ENCODE measurements around the gene ELAVL3.

ELAVL3 gene

DNA sequence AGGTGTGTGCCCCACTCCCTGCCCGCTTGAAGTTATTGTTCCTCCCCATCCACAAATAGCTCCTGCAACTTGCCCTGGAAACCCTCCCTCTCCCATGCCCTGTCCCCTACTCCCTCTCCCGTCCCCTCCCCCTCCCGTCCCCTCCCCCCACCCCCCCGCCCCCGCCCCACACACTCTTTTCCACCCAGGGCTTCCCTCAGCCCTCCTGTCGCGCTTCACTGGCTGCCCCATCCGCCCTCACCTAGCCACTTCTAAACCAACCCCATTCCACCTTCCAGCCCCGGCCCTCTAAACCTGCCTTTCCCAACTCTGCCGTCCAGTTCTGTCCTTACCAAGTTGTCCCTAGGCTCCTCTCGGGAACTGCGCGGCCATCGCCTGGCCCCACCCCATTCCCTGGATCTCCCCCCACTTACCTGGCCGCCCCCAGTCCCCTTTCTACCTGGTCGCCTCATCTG is 62.7 kb downstream of the ELAVL3 start:
- ATAC-seq = peak; percentile 12
- TF ChIP-seq ZFP30 (CRISPR knock-in tag; IDR thresholded peaks at IDR 0.05) = no peak
- TF ChIP-seq CSDC2 (CRISPR knock-in tag; IDR thresholded peaks at IDR 0.05) = no peak
- TF ChIP-seq BACH2 (CRISPR knock-in tag; IDR thresholded peaks at IDR 0.05; ENCODE audit: borderline replicate concordance) = no peak
- TF ChIP-seq ZNF70 (CRISPR knock-in tag; IDR thresholded peaks at IDR 0.05) = no peak
- TF ChIP-seq, protein P1, sequence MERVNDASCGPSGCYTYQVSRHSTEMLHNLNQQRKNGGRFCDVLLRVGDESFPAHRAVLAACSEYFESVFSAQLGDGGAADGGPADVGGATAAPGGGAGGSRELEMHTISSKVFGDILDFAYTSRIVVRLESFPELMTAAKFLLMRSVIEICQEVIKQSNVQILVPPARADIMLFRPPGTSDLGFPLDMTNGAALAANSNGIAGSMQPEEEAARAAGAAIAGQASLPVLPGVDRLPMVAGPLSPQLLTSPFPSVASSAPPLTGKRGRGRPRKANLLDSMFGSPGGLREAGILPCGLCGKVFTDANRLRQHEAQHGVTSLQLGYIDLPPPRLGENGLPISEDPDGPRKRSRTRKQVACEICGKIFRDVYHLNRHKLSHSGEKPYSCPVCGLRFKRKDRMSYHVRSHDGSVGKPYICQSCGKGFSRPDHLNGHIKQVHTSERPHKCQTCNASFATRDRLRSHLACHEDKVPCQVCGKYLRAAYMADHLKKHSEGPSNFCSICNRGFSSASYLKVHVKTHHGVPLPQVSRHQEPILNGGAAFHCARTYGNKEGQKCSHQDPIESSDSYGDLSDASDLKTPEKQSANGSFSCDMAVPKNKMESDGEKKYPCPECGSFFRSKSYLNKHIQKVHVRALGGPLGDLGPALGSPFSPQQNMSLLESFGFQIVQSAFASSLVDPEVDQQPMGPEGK (CRISPR knock-in tag; IDR thresholded peaks at IDR 0.05; ENCODE audit: borderline replicate concordance) = no peak
- no peak for TF ChIP-seq RARB (CRISPR knock-in tag; IDR thresholded peaks at IDR 0.05)
- no peak for TF ChIP-seq ZC3H10 (CRISPR knock-in tag; IDR thresholded peaks at IDR 0.05)
- TF ChIP-seq ZNF565 (CRISPR knock-in tag; conservative IDR thresholded peaks at IDR 0.05; ENCODE audit: low read depth) = no peak
- TF ChIP-seq, protein P2, sequence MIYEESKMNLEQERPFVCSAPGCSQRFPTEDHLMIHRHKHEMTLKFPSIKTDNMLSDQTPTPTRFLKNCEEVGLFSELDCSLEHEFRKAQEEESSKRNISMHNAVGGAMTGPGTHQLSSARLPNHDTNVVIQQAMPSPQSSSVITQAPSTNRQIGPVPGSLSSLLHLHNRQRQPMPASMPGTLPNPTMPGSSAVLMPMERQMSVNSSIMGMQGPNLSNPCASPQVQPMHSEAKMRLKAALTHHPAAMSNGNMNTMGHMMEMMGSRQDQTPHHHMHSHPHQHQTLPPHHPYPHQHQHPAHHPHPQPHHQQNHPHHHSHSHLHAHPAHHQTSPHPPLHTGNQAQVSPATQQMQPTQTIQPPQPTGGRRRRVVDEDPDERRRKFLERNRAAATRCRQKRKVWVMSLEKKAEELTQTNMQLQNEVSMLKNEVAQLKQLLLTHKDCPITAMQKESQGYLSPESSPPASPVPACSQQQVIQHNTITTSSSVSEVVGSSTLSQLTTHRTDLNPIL (CRISPR knock-in tag; IDR thresholded peaks at IDR 0.05; ENCODE audit: low read depth) = no peak
- no peak for TF ChIP-seq TCF4 (CRISPR knock-in tag; IDR thresholded peaks at IDR 0.05; ENCODE audit: borderline replicate concordance)

DNA sequence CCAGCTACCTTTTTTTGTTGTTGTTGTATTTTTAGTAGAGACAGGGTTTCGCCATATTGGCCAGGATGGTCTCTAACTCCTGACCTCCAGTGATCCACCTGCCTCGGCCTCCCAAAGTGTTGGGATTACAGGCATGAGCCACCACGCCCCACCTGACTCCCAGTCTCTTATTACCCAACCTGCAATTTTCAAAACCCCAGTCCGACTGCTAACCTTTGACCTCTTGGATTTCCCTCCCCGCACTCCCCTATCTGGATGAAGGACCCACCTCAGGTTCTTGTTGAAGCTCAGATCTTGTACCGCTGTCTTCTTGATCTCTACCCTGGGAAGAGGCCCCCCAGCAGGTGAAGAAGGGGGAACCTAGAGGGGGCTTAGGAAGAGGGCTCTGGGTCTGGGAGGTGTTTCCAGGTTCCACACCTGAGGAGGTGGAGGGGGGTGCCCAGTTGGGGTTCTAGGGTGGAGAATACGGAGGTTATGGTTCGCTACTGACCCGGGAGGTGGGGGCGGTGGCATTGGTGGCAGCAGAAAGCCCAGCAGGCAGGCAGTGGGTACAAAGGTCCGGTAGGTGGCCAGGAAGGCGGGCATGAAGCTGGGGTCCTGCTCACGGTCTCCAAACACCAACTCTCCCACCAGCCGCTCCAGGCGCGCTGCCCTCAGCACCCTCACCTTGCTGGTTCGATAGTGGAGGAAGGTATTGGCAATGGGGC is 64.3 kb downstream of the ELAVL3 start:
- no peak for ATAC-seq
- TF ChIP-seq ZNF70 (CRISPR knock-in tag; IDR thresholded peaks at IDR 0.05) (no peak), SNAI2 (CRISPR knock-in tag; IDR thresholded peaks at IDR 0.05) (no peak), ZFP30 (CRISPR knock-in tag; IDR thresholded peaks at IDR 0.05) (no peak), ZNF8 (CRISPR knock-in tag; IDR thresholded peaks at IDR 0.05) (no peak), TOX (CRISPR knock-in tag; IDR thresholded peaks at IDR 0.05; ENCODE audit: borderline replicate concordance) (no peak), RARB (CRISPR knock-in tag; IDR thresholded peaks at IDR 0.05) (no peak), ARNTL (CRISPR knock-in tag; IDR thresholded peaks at IDR 0.05; ENCODE audit: borderline replicate concordance, low read depth) (no peak), ESRRG (CRISPR knock-in tag; IDR thresholded peaks at IDR 0.05) (no peak)
- TF ChIP-seq, protein P3, sequence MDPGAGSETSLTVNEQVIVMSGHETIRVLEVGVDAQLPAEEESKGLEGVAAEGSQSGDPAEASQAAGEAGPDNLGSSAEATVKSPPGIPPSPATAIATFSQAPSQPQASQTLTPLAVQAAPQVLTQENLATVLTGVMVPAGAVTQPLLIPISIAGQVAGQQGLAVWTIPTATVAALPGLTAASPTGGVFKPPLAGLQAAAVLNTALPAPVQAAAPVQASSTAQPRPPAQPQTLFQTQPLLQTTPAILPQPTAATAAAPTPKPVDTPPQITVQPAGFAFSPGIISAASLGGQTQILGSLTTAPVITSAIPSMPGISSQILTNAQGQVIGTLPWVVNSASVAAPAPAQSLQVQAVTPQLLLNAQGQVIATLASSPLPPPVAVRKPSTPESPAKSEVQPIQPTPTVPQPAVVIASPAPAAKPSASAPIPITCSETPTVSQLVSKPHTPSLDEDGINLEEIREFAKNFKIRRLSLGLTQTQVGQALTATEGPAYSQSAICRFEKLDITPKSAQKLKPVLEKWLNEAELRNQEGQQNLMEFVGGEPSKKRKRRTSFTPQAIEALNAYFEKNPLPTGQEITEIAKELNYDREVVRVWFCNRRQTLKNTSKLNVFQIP (CRISPR knock-in tag; IDR thresholded peaks at IDR 0.05; ENCODE audit: borderline replicate concordance, low read depth) = no peak

DNA sequence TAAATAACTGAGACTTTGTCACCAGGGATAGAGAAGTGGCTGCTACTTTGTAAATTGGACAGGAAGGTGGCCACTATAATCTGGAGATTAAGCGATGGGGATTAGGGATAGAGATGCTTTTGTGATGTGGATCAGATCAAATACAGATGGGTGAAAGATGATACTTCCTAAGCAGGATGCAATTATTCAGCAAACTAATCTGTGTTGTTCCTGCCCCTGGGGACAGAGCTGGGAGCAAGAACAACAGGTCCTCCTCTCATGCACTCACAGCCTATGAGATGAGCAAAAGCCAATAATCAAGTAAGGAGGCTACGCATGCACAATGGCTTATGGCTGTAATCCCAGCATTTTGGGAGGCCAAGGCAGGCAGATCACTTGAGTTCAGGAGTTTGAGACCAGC is 66.3 kb downstream of the ELAVL3 start:
- no peak for ATAC-seq
- TF ChIP-seq, protein P1 (CRISPR knock-in tag; IDR thresholded peaks at IDR 0.05; ENCODE audit: borderline replicate concordance) = no peak
- TF ChIP-seq ZNF8 (CRISPR knock-in tag; IDR thresholded peaks at IDR 0.05) = no peak
- TF ChIP-seq, protein P2 (CRISPR knock-in tag; IDR thresholded peaks at IDR 0.05; ENCODE audit: low read depth) = no peak
- TF ChIP-seq ZC3H10 (CRISPR knock-in tag; IDR thresholded peaks at IDR 0.05) = no peak

DNA sequence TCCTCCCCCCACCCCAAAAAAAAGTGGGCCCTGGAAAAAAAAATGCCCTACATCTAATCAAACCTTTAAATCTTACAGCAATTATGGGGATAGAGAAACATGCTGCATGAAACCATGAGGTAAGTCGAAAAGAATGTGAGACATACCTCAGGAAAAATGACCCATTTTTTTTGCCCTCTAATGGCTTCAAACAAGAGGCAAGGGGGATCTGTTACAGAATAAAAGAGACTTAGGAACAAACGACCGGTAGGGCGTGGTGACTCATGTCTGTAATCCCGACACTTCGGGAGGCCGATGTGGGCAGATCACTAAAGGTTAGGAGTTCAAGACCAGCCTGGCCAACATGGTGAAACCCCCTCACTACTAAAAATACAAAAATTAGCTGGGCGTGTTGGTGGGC is 70.2 kb downstream of the ELAVL3 start:
- ATAC-seq = no peak
- no peak for TF ChIP-seq BACH2 (CRISPR knock-in tag; IDR thresholded peaks at IDR 0.05; ENCODE audit: borderline replicate concordance)
- no peak for TF ChIP-seq PPARA (CRISPR knock-in tag; IDR thresholded peaks at IDR 0.05; ENCODE audit: borderline replicate concordance)
- TF ChIP-seq CSDC2 (CRISPR knock-in tag; IDR thresholded peaks at IDR 0.05) = no peak
- no peak for TF ChIP-seq ZNF565 (CRISPR knock-in tag; conservative IDR thresholded peaks at IDR 0.05; ENCODE audit: low read depth)
- no peak for TF ChIP-seq ESRRG (CRISPR knock-in tag; IDR thresholded peaks at IDR 0.05)
- TF ChIP-seq, protein P4, sequence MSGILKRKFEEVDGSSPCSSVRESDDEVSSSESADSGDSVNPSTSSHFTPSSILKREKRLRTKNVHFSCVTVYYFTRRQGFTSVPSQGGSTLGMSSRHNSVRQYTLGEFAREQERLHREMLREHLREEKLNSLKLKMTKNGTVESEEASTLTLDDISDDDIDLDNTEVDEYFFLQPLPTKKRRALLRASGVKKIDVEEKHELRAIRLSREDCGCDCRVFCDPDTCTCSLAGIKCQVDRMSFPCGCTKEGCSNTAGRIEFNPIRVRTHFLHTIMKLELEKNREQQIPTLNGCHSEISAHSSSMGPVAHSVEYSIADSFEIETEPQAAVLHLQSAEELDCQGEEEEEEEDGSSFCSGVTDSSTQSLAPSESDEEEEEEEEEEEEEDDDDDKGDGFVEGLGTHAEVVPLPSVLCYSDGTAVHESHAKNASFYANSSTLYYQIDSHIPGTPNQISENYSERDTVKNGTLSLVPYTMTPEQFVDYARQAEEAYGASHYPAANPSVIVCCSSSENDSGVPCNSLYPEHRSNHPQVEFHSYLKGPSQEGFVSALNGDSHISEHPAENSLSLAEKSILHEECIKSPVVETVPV (CRISPR knock-in tag; IDR thresholded peaks at IDR 0.05) = no peak
- TF ChIP-seq, protein P5, sequence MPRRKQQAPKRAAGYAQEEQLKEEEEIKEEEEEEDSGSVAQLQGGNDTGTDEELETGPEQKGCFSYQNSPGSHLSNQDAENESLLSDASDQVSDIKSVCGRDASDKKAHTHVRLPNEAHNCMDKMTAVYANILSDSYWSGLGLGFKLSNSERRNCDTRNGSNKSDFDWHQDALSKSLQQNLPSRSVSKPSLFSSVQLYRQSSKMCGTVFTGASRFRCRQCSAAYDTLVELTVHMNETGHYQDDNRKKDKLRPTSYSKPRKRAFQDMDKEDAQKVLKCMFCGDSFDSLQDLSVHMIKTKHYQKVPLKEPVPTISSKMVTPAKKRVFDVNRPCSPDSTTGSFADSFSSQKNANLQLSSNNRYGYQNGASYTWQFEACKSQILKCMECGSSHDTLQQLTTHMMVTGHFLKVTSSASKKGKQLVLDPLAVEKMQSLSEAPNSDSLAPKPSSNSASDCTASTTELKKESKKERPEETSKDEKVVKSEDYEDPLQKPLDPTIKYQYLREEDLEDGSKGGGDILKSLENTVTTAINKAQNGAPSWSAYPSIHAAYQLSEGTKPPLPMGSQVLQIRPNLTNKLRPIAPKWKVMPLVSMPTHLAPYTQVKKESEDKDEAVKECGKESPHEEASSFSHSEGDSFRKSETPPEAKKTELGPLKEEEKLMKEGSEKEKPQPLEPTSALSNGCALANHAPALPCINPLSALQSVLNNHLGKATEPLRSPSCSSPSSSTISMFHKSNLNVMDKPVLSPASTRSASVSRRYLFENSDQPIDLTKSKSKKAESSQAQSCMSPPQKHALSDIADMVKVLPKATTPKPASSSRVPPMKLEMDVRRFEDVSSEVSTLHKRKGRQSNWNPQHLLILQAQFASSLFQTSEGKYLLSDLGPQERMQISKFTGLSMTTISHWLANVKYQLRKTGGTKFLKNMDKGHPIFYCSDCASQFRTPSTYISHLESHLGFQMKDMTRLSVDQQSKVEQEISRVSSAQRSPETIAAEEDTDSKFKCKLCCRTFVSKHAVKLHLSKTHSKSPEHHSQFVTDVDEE (CRISPR knock-in tag; IDR thresholded peaks at IDR 0.05) = no peak
- no peak for TF ChIP-seq ZFP3 (CRISPR knock-in tag; IDR thresholded peaks at IDR 0.05)
- no peak for TF ChIP-seq SNAI2 (CRISPR knock-in tag; IDR thresholded peaks at IDR 0.05)
- TF ChIP-seq TOX (CRISPR knock-in tag; IDR thresholded peaks at IDR 0.05; ENCODE audit: borderline replicate concordance) = no peak
- no peak for TF ChIP-seq OSR1 (CRISPR knock-in tag; IDR thresholded peaks at IDR 0.05)
